Measurements from ENCODE around the gene MYH13. TPM values are rescaled to one million over a fixed set of nuclear protein-coding genes. Genes with fewer than 3 reads are reported as not detected.
"Not testable (repeated sequence)": the region's sequence is repeated elsewhere in the genome, so short reads cannot be mapped to it uniquely, and the experiment has no call there.

MYH13 gene
- total and polyA plus RNA-seq, 2 donors (not counting 3 experiments of a cell fraction or from before 2014, with no cell fraction given): not detected

GRCh38 chr17:10292057-10292937 is 80.5 kb downstream of the MYH13 start:
- TF ChIP-seq JUN (IDR thresholded peaks at IDR 0.05; ENCODE audit: borderline replicate concordance, insufficient read depth, insufficient read length, low read depth) (no peak), POLR2A (IDR thresholded peaks at IDR 0.05; ENCODE audit: low read depth, low read length) (no peak), FOS (IDR thresholded peaks at IDR 0.05; ENCODE audit: borderline replicate concordance, insufficient read depth, low read length) (no peak), MAX (IDR thresholded peaks at IDR 0.05; ENCODE audit: insufficient read depth, insufficient read length) (no peak), EZH2 (IDR thresholded peaks at IDR 0.05; ENCODE audit: borderline replicate concordance, low read depth, low read length, severe bottlenecking) (no peak), MYC (IDR thresholded peaks at IDR 0.05; ENCODE audit: low read depth, low read length) (no peak), CTCF (IDR thresholded peaks at IDR 0.05; ENCODE audit: extremely low read depth in 1 of 2, insufficient read depth in 1 of 2, low read depth in 1 of 2, low read length in 2 of 2) (no peak), POLR2AphosphoS5 (IDR thresholded peaks at IDR 0.05; ENCODE audit: insufficient read depth, low read depth, low read length) (no peak), GATA2 (IDR thresholded peaks at IDR 0.05; ENCODE audit: insufficient read depth, insufficient read length, low read depth, low read length) (no peak)
- Histone ChIP-seq H3K9me1 (replicated peaks; ENCODE audit: control insufficient read depth, extremely low read depth, insufficient read depth, low read length) (no peaks in the 10 kb centered on the region), H4K20me1 (replicated peaks; ENCODE audit: control insufficient read depth, extremely low read depth, insufficient read depth, low read length) (no peaks in the 10 kb centered on the region), H3K4me1 (ENCODE audit: control insufficient read depth, extremely low read depth, insufficient read depth, low read length) (no peaks in the 10 kb centered on the region), H3K27ac (ENCODE audit: insufficient read depth, low read depth, low read length) (no peak overlapping the region), H2AFZ (ENCODE audit: low read depth, low read length) (no peak overlapping the region), H3K27me3 (ENCODE audit: control insufficient read depth in 2 of 2, insufficient read depth in 2 of 2, low read length in 2 of 2) (no peaks in the 10 kb centered on the region), H3K9me3 (replicated peaks; ENCODE audit: control insufficient read depth, insufficient read depth, low read length) (no peaks in the 10 kb centered on the region), H3K9ac (replicated peaks; ENCODE audit: extremely low read depth, insufficient read depth, low read length) (no peak overlapping the region), H3K4me3 (replicated peaks in 1 of 3; ENCODE audit: insufficient read depth in 1 of 3, low read depth in 1 of 3, low read length in 3 of 3) (no peak overlapping the region), H3K4me2 (ENCODE audit: insufficient read depth, low read length) (no peak overlapping the region), H3K79me2 (ENCODE audit: control insufficient read depth, insufficient read depth, low read length) (no peaks in the 10 kb centered on the region), H3K36me3 (ENCODE audit: control insufficient read depth in 2 of 2, extremely low read depth in 1 of 2, insufficient read depth in 2 of 2, low read length in 2 of 2) (no peaks in the 10 kb centered on the region)
- FAIRE-seq (no peak), DNase-seq (ENCODE audit: low read depth, low spot score) (no peak)
- BruUV-seq (replicated peaks): no TSS peak
- intact Hi-C loops (cut with micrococcal nuclease) (no loop called here), dilution Hi-C loops (cut with MboI; ENCODE audit: extremely low pct_ligation_motif_present, low sequenced_read_pairs) (no loop called here)
- CTCF ChIA-PET: no interaction called here
- POLR2A ChIA-PET: no interaction called here

- CTCF ChIA-PET; H3K4me2 ChIP-seq (ENCODE audit: insufficient read depth, low read length): not testable (repeated sequence)
Measured at GRCh38 chr17:10291576-10291975, 81.2 kb downstream of the MYH13 start.

More at GRCh38 chr17:10291576-10291975, 81.2 kb downstream of the MYH13 start:
- H3K9ac ChIP-seq (replicated peaks; ENCODE audit: extremely low read depth, insufficient read depth, low read length); H4K20me1 ChIP-seq (replicated peaks; ENCODE audit: control insufficient read depth, extremely low read depth, insufficient read depth, low read length); H3K79me2 ChIP-seq (ENCODE audit: control insufficient read depth, insufficient read depth, low read length); H3K36me3 ChIP-seq (ENCODE audit: control insufficient read depth in 2 of 2, extremely low read depth in 1 of 2, insufficient read depth in 2 of 2, low read length in 2 of 2); H3K27me3 ChIP-seq (ENCODE audit: control insufficient read depth in 2 of 2, insufficient read depth in 2 of 2, low read length in 2 of 2); H3K4me1 ChIP-seq (ENCODE audit: control insufficient read depth, extremely low read depth, insufficient read depth, low read length); H3K27ac ChIP-seq (ENCODE audit: insufficient read depth, low read depth, low read length); H2AFZ ChIP-seq (ENCODE audit: low read depth, low read length); BruUV-seq (replicated peaks); H3K4me3 ChIP-seq (replicated peaks in 1 of 3; ENCODE audit: insufficient read depth in 1 of 3, low read depth in 1 of 3, low read length in 3 of 3); POLR2A ChIA-PET; H3K9me3 ChIP-seq (replicated peaks; ENCODE audit: control insufficient read depth, insufficient read depth, low read length); intact Hi-C loops (cut with micrococcal nuclease); DNase-seq (ENCODE audit: low read depth, low spot score); dilution Hi-C loops (cut with MboI; ENCODE audit: extremely low pct_ligation_motif_present, low sequenced_read_pairs); H3K9me1 ChIP-seq (replicated peaks; ENCODE audit: control insufficient read depth, extremely low read depth, insufficient read depth, low read length); FAIRE-seq: not testable (repeated sequence)
